IMR-90 (cell line): ENCODE measurements around the gene FMN1.

Source experiments
- CEBPB ChIP-seq: IDR thresholded peaks from 2 replicates; pipeline ENCODE4 v1.6.1; 2012; ENCODE audit warnings: low read depth, low read length, improper control_type of control experiment
- CTCF ChIP-seq: conservative IDR thresholded peaks from 2 replicates; pipeline ENCODE4 v1.5.1; 2012; ENCODE audit warnings: mild to moderate bottlenecking, low read depth, low read length, improper control_type of control experiment
- ELK1 ChIP-seq: fragments of 150-350 bp; IDR thresholded peaks from 2 replicates; pipeline ENCODE4 v1.6.1; 2016; ENCODE audit warnings: low read depth, mild to moderate bottlenecking, low read length, moderate library complexity, borderline replicate concordance
- MXI1 ChIP-seq: IDR thresholded peaks from 2 replicates; pipeline ENCODE4 v1.6.1; 2012; ENCODE audit warnings: low read depth, mild to moderate bottlenecking, low read length, moderate library complexity, borderline replicate concordance
- POLR2A ChIP-seq: IDR thresholded peaks from 2 replicates; pipeline ENCODE4 v1.6.1; 2012; ENCODE audit warnings: mild to moderate bottlenecking, low read depth, low read length
- RAD21 ChIP-seq: IDR thresholded peaks from 2 replicates; pipeline ENCODE4 v1.6.1; 2012; ENCODE audit warnings: low read length, improper control_type of control experiment
- SMC3 ChIP-seq: fragments of 150-350 bp; IDR thresholded peaks from 2 replicates; pipeline ENCODE4 v1.6.1; 2016; ENCODE audit warnings: low read depth, mild to moderate bottlenecking, antibody characterized with exemption, low read length, moderate library complexity

- no peak for TF ChIP-seq CTCF
- no peak for TF ChIP-seq POLR2A
- TF ChIP-seq SMC3 = no peak
- TF ChIP-seq ELK1 = no peak
- no peak for TF ChIP-seq RAD21
- 0 out of 2 replicates have a peak, but pooled peaks have one; percentile 12 for TF ChIP-seq CEBPB
- TF ChIP-seq MXI1 = no peak
Measured at GRCh38 chr15:32887090-32887489, 307.4 kb downstream of the FMN1 start.
